ENCODE data around the gene LRRK1.

DNA sequence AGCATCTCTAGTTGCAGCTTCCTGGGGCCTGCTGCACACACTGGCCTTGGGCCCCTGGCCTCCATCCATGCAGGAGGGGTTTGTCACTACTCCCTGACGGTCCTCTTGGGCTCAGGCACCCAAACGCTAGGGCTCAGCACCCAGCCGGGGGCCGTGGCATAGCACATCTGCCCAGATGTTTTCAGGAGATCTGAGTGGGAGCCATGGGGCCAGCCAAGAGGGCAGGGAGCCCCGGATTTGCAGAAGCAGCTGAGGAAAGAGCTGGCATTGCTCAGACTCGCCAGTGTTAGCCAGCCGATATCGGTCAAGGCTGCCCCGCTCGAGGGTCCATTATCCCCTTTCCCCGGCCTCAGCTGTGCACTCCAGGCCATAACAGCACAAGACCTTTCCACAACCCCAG lies 41.0 kb upstream of the LRRK1 start:
- TF ChIP-seq EP300 (IDR thresholded peaks at IDR 0.05) (no peak), POLR2AphosphoS5 (IDR thresholded peaks at IDR 0.05) (no peak), POLR2A (IDR thresholded peaks at IDR 0.05) (no peak)
- TF ChIP-seq, protein P1, sequence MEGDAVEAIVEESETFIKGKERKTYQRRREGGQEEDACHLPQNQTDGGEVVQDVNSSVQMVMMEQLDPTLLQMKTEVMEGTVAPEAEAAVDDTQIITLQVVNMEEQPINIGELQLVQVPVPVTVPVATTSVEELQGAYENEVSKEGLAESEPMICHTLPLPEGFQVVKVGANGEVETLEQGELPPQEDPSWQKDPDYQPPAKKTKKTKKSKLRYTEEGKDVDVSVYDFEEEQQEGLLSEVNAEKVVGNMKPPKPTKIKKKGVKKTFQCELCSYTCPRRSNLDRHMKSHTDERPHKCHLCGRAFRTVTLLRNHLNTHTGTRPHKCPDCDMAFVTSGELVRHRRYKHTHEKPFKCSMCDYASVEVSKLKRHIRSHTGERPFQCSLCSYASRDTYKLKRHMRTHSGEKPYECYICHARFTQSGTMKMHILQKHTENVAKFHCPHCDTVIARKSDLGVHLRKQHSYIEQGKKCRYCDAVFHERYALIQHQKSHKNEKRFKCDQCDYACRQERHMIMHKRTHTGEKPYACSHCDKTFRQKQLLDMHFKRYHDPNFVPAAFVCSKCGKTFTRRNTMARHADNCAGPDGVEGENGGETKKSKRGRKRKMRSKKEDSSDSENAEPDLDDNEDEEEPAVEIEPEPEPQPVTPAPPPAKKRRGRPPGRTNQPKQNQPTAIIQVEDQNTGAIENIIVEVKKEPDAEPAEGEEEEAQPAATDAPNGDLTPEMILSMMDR (IDR thresholded peaks at IDR 0.05), result no peak

Data from sigmoid colon (tissue), 4 donors.